HG03521 (cell line): ENCODE measurements around the gene CCDC32.

Experiments used
- ATAC-seq: cut with Tn5 transposase; IDR thresholded peaks from one replicate; pipeline ENCODE4 v1.9.1; 2021; ENCODE audit warnings: mild to moderate bottlenecking, moderate library complexity; ENCODE audit not compliant: unreplicated experiment

CCDC32 gene

DNA sequence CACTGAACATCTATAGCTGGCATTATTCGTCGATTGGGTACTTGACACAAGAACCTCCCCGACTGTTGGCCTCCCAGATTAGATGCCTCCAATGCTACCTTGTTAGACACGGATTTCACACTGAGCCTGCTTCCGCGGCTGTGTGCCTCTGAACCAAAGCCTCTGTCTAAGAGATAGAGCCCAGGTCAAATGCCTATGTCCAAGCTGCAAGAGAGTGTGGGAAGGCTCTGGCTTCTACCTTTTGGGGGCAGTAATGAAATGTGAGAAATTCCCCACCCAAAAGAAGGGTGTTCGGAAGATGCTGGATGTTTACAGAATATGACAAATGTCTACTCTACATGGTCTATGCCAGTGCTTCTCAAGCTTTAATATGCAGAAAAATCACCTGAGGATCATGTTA is 2.3 kb upstream of the CCDC32 start:
- no peak for ATAC-seq

DNA sequence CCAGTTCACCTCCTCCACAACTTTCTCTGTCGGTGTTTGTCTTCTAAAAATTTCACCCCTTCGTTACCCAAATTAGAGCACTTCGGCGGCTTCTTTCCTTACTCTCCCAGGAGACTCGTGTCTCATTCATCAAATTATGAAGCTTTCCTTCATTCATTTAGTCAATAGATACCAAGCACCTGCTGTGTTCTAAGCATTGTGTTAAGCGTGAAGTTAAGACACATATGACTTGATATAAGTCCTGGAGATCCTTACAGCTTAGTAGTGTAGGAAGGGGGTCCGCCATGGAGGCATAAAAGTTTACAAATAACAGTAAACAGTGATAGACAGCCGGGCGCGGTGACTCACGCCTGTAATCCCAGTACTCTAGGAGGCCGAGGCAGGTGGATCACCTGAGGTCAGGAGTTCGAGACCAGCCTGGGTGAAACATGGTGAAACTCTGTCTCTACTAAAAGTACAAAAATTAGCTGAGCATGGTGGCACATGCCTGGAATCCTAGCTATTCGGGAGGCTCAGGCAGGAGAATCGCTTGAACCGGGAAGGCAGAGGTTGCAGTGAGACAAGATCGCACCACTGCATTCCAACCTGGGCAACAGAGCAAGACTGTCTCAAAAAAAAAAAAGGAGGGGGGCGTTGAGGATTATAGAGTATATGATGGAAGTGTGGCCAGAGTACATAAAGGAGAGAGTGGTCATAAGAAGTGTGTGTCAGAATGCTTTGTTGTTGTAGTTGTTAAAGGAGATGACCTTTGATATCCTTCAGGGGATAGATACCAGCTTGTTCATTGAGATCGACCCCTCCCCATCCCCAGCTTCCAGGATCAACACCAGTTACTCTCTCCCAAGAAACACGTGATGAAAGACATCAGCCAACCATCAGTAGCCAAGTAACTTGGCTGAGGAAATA is 744 bp upstream of the CCDC32 start:
- ATAC-seq, result no peak

DNA sequence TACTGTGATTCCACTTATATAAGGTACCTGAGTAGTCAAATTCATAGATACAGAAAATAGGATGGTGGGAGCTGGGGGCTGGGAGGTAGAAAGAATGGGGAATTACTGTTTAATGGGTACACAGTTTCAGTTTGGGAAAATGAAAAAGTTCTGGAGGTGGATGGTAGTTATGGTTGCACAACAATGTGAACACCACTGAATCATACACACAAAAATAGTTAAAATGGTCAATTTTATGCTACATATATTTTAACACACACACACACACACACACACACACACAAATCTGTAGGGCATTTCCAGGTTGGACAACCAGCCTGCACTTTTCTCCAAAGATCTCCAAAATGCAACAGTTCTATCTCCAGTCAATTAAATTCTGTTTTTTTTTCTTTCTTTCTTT is 1.4 kb downstream of the CCDC32 start:
- no peak for ATAC-seq

DNA sequence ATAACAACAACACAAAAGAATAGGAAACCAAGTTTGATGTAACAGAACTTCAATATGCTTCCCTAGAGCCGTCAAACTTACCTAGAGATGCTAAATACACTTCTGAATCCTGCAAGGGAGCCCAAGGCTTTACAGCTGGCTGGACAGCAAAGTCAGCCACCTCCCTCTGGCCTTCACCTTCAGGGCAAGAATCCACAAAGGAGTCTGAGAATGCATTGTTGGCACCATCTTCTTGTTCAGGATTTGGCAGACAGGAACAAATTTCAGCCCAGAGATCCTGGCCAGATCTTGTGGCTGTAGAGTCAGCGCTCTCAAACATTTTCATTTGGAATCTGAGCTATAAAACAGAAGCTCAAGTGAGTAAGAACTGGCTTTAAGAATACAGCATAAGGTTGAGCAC is 2.2 kb downstream of the CCDC32 start:
- ATAC-seq, result no peak

DNA sequence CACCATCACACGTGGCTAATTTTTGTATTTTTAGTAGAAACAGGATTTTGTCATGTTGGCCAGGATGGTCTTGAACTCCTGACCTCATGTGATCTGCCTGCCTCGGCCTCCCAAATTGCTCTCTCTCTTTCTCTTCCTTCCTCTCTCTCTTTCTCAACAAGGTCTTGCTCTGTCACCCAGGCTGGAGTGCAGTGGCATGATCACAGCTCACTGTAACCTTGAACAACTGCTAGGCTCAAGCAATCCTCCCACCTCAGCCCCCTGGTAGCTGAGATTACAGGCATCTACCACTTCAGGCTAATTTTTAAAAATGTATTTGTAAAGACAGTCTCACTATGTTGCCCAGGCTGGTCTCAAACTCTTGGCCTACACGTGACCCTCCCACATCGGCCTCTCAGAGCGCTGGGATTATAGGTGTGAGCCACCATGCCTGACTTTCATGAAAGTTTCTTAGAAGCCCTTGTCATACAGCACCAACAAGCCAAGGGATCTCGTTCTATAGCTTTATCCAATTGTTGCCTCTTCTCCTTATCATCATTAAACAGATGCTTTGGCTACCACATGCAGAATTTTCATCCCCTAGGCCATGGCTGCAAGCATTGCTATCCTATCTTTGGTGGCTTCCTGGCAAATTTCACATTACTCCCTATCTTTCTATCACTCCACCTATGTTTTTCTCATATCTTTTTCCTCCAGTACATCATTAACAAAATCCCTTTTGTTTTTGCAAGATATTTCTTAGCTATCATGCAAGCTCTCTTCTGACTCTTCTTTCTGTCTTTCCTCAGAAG is 5.7 kb downstream of the CCDC32 start:
- no peak for ATAC-seq

DNA sequence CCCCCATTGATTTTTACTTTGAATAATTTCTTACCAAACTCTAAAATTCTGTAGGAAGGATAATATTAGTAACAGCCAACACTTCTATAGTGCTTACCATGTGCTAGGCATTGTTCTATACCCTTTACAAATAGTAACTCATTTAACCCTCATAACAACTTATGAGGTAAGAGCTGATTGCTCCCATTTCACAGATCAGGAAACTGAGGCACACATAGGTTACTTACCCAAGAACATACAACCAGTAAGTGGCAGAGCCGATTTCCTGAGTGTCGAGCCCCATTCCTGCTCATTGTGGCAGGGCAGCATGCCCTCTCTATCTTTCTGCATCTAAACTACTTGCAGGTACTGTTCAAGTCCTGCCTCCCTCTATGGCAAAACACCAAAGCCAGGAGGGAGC is 9.0 kb downstream of the CCDC32 start:
- ATAC-seq, result no peak

DNA sequence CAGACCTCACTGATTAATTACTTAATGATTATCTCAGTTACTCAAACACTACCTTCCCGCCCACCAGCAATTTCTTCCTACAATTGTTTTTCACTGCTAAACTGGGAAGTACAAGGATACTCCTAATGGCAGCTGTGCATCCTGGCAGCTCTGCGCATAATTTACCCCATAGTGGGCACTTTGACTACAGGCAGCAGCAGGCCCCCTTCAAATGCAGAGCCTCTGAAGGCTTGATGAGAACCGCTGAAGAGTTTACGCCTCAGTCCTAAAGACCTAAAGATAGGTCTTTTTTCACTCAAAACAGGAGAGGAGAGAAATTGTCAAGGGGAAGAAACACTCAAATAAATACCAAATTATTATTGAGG is 10.7 kb downstream of the CCDC32 start:
- ATAC-seq, result no peak

DNA sequence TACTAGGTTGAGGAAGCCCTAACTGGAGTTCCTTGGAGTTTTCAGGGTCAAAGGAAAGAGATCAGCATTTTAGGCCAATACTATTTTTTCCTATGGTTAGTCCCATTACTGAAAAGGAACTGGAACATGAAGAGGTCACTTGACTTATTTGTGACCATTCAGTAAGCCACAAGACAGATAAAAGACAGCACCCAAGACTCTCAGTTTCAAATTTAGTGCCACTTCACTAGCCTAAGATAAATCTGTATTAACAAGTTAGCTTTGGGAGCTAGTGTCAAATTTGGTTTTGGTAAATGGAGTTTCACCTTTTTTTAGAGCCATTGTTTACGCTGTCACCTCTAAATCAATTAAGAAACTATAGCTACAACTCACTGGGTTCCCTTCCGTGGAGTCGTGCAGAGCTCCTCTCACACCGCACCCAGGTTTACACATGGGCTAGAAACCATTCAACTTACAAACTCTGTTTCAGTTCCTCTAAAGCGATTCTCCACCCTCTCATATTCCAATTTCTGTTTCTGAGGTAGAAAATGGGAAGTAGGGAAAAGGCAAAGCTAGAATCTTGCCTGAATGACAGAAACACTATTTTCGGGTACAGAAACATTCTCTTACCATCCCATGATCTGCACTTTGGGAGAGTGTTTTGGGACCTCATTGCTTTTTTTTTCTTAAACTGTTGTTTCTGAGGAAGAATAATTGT is 14.4 kb downstream of the CCDC32 start:
- peak; percentile 69 for ATAC-seq

DNA sequence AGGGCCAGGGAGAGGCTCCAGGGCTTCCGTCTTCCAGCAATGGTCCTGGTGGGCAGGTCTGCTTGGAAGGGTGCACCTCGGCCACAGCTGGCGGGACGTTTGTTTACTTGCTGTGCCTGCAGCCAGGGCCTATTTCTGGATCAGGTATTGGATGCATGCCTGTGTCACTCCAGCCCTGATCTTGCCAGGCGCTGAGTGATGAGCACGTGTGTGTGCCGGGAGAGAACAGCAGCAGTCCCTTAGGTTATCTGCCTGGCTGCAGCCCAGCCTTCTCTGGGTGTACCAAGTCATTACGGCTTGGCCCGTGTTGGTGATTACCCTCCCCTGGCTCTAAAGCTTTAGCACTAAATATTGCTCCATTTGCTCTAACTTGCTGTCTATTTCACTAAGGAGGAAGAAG is 14.9 kb downstream of the CCDC32 start:
- ATAC-seq, result no peak

DNA sequence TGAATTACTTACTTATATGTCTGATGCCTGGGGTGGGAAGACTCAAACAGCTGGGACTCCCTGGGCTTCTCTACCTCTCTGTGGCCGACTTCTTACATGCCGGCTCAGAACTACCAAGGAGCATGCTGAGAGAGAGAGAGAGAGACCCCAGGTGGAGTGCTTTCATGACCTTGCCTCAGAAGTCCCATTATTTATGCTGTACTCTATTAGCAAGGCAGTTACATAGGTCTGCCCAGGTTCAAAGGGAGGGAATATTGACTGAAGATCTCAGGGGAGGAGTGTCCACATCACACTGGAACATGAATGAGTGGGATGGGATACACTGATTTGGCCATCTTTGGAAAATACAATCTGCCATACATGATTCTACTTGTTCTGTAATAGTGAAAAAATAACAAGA is 16.2 kb downstream of the CCDC32 start:
- no peak for ATAC-seq

DNA sequence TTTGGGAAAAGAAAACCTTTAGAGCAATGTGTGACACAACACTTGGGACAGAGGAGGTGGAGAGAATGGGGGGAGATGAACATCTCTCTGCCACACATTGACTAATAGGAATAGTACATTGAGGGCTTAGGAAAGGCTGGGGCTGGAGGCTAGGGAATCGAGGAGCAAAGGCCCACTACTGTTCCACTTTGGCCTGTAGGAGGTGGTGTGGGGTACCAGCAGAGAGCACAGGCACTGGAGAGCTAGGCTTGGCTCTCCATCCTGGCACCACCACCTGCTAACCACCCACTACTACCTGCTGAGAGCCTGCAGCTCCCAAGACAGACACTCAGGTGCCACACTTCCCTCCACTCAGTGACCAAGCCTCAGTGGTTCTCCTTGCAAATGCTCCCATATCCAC is 19.4 kb downstream of the CCDC32 start:
- no peak for ATAC-seq

DNA sequence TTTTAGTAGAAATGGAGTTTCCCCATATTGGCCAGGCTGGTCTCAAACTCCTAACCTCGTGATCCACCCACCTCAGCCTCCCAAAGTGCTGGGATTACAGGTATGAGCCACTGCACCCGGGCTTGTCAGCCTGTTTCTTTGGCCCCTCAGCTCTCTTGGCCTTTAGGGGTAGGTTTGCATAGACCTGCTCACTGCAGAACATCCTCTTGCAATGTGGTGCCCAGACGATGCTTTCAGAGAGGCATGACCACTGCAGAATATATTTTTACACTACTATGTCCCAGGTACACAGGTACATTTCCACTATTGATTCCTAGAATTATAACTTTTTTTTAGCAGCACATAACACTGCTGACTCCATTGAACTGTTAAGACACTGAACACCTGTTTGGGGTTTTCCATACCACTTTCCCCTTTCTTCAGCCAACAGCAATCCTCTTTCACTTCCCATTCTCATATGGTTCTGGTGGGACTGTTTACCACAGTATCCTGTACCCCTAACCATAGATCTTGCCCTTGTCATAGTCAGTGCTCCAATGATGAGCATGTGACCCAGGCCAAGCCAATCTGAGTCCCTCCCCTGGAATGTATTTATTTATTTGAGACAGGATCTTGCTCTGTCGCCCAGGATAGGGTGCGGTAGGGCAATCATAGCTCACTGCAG is 21.1 kb downstream of the CCDC32 start:
- ATAC-seq, result peak; percentile 44

DNA sequence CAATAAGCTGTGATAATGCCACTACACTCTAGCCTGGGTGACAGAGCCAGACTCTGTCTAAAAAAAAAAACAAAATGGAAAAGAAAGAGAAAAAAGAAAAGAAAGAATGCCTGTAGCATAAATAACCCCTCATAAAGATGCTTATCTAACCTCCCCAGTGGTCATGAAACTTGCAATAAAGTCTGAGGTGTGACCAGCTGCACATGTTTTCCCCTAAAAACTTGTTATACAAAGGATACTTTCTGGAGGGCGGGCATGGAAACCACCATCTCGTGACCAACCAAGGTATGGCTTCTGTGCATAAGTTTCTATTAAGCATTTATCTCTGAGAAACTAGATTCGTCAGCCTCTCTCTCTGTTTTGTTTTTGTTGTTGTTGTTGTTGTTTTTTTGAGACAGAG is 21.8 kb downstream of the CCDC32 start:
- ATAC-seq, result peak; percentile 43

DNA sequence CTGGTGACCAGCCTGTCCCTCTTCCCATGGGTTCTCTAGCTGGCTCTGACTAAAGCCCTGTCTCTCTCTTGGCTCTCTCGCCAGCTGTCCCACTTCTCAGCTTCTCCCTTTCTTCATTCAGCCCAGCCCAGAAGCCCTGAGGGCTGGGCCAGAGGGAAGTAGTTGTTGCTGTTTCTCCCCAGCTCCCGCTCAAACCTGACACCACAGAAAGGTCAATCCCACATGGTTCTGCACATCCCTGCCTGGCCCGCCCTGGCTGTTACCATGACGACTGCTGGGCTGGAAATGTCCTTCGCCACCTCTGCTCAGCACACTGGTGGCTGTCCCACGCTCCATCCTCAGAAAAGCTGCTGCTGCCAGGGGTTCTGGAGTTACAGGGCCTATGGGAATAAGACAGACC is 25.9 kb downstream of the CCDC32 start:
- ATAC-seq, result no peak

DNA sequence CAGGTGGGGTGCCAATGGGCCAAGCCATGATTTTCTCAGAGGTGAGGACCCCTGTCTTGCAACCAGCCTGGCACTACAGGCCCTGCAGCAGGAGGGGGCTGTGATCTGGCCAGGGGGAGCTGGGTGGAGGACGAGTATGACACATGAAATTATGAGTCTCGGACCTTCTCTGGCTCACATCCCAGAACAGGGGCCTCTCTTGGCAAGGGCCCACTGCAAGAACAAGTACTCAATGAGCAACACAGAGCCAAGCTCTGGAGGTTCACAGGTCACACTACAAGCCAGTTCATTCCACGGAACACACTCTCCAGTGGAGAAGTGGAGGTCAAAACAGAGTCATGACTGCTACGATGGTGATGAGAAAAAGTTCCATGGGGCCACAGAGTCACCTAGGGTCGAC is 28.3 kb downstream of the CCDC32 start:
- no peak for ATAC-seq

DNA sequence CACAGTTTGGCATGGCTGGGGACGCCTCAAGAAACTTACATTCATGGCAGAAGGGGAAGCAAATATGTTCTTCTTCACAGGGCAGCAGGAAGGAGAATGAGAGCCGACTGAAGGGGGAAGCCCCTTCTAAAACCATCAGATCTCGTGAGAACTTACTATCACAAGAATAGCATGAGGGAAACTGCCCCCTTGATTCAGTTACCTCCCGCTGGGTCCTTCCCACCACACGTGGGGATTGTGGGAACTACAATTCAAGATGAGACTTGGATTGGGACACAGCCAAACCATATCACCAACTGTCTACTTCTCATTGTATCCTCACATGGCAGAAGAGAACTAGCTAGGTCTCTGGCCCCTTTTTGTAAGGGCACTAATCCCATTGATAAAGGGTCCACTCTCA is 30.5 kb downstream of the CCDC32 start:
- no peak for ATAC-seq

DNA sequence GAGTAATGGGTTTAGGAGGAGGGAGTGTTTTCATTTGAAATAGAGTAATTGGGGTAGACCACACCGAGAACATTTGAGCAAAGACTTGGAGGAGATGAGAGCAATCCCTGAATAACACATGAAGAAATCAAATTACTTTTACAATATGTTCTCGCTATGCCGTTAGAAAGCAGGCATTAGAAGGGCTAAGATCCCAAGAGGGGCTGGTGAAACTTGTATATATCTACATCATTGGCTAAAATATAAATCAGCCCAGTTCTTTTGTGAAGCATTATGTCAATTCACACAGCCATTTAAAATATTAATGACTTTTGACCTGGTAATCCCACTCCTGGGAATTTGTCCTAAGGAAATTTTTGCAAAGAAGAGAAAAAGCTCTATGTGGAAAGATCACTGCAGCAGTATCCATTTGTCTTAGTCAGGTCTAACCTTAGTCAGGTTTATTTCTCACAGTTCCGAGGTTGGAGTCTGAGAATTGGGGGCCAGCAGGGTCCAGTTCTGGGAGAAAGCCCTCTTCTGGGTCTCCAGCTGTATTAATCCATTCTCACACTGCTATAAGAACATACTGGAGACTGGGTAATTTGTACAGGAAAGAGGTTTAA is 31.0 kb downstream of the CCDC32 start:
- no peak for ATAC-seq

DNA sequence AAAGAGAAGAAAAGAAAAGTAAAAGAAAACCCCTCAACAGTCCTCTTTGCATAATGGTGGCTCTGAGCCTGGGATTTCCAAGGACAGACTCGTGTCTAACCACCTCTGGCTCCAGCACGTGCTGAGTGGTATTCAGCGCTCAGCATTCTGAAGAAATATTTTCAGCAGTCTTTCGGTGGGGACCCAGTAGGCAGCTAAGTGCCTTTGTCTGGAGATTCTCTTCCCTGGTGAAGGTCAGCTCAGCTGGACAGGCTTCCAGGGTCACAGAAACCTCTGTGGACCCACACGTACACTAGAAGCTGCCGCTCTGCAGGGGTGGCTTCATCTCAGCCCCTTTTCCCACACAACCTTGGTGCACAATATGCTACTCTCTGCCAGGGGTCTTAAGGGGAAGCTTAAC is 36.0 kb downstream of the CCDC32 start:
- no peak for ATAC-seq

DNA sequence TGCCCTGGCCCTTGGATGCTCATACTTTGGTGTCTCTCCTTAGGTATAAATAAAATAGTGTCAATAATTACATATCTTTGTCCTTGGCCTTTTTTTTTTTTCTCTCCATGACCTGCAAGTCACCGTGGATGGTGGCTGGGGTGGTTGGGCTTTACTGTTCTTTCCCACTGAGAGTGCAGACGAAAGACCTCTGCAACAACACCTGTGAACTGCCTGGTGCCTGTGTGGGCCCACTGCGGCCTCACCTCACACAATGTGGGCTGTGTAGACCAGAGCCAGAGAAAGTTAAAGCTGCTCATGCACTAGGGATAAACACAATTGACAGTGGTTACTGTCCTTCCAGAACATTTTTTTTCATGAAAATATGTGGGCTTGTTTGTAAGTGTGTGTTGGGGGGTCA is 39.0 kb downstream of the CCDC32 start:
- ATAC-seq, result no peak

DNA sequence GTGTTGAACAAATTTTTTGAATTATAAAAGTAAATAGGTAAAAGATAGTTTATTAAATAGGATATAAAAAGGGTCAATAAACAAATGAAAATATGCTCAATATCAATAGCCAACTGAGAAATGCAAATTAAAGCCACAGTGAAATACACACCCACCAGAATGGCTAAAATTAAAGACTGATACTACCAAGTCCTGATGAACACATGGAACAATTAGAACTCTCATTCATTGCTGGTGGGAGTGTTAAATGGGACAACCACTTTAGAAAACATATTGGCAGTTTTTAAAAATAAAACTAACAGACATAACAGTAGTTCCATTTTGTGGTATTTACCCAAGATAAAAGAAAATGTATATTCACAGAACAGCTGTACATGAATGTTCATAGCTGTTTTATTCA is 41.2 kb downstream of the CCDC32 start:
- ATAC-seq, result no peak

DNA sequence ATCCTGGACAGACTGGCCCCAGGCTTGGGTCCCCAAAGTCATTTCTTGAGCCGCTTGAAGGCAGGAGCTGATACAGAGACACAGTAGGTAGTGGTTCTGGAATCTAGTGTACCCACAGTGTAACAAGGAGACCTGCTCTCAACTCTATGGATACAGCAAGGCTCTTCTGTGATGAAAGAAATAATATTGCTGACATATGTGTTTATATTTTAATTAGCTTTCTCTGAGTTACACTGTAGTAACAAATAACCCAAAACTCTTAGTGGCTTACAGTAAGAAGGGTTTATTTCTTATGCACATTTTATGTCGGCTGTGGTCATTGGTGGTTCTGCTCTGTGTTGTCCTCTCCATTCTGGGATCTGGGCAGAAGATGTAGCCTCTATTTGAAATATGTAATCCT is 48.5 kb downstream of the CCDC32 start:
- ATAC-seq, result no peak
